A673 (cell line): ENCODE results near the gene LEF1.

Experiments
- CTCF ChIP-seq: fragments of 300-800, 200-600 bp; sonication (generic); conservative IDR thresholded peaks from 2 replicates; pipeline ENCODE4 v1.5.1; 2017; ENCODE audit warnings: low read depth, mild to moderate bottlenecking, antibody characterized with exemption, low read length, moderate library complexity, mixed read lengths
- EZH2 ChIP-seq: fragments of 200-600 bp; sonication (generic); IDR thresholded peaks from 2 replicates; pipeline ENCODE4 v1.6.1; 2017; ENCODE audit warnings: borderline replicate concordance, low read depth, mild to moderate bottlenecking, mixed read lengths, antibody characterized with exemption, low read length; ENCODE audit not compliant: poor library complexity, severe bottlenecking

- TF ChIP-seq CTCF, result no peak
- TF ChIP-seq EZH2, result no peak
Measured at GRCh38 chr4:108201774-108202173, 33.0 kb upstream of the LEF1 start.
